ENCODE measurements around the gene CCDC177.

DNA sequence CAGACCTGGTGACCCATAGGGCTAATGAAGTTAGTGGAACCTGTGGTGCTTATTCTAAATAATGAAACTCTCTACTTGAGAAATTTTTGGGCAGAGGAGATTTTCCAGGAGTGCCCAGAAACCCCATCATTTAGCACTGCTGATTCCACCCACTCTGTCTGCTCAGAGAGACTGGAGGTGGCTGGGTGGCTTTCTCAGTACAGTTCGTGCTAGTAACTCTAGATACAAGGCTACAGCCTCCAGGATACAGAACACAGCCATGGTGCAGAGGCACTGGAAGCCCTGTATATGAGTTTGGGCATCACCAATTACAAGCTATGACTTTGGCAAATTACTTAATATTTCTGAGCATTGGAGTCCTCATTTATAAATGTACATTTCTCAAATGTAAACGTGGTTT, 32.4 kb downstream of the CCDC177 start:
- TF ChIP-seq, protein P1, sequence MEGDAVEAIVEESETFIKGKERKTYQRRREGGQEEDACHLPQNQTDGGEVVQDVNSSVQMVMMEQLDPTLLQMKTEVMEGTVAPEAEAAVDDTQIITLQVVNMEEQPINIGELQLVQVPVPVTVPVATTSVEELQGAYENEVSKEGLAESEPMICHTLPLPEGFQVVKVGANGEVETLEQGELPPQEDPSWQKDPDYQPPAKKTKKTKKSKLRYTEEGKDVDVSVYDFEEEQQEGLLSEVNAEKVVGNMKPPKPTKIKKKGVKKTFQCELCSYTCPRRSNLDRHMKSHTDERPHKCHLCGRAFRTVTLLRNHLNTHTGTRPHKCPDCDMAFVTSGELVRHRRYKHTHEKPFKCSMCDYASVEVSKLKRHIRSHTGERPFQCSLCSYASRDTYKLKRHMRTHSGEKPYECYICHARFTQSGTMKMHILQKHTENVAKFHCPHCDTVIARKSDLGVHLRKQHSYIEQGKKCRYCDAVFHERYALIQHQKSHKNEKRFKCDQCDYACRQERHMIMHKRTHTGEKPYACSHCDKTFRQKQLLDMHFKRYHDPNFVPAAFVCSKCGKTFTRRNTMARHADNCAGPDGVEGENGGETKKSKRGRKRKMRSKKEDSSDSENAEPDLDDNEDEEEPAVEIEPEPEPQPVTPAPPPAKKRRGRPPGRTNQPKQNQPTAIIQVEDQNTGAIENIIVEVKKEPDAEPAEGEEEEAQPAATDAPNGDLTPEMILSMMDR (conservative IDR thresholded peaks at IDR 0.05; ENCODE audit: low read length) = no peak
- no peak for TF ChIP-seq EZH2phosphoT487 (IDR thresholded peaks at IDR 0.05; ENCODE audit: borderline replicate concordance, low read depth, low read length)
